Keratinocyte (primary cell): ENCODE results near the gene ECHDC1. TPM values are rescaled to one million over a fixed set of nuclear protein-coding genes. Genes with fewer than 3 reads are reported as not detected.

Experiments used
- DNase-seq: peaks from one replicate; pipeline ENCODE4 v3.0.0-alpha.2; 2011; ENCODE audit warnings: low read depth, missing footprints, low spot score
- FAIRE-seq: peaks from 2 replicates; lab custom pipeline; 2011; peaks lifted over from hg19 to GRCh38; lab: Jason Lieb, UNC
- H2AFZ ChIP-seq: 2 replicates; pipeline ENCODE4 v1.6.0; 2012; ENCODE audit warnings: low read length, control low read depth, inconsistent platforms; ENCODE audit not compliant: control insufficient read depth
- H3K27ac ChIP-seq: 2 replicates; pipeline ENCODE4 v1.5.1; 2011; ENCODE audit warnings: low read length; ENCODE audit not compliant: control insufficient read depth, insufficient read depth
- H3K27me3 ChIP-seq: 3 replicates; pipeline ENCODE4 v1.6.0; 2011; ENCODE audit warnings: low read length; ENCODE audit not compliant: control insufficient read depth, insufficient read depth; ENCODE audit errors: extremely low read depth
- H3K36me3 ChIP-seq, 2 experiments: 2 replicates in 1 of 2; 3 replicates in 1 of 2; pipeline ENCODE4 v1.5.1; 2011; ENCODE audit warnings: low read length in 2 of 2, mild to moderate bottlenecking in 1 of 2; ENCODE audit not compliant: control insufficient read depth in 2 of 2, insufficient read depth in 2 of 2; ENCODE audit errors: extremely low read depth in 1 of 2
- H3K4me1 ChIP-seq: 3 replicates; pipeline ENCODE4 v1.5.1; 2011; ENCODE audit warnings: low read length; ENCODE audit not compliant: control insufficient read depth, insufficient read depth; ENCODE audit errors: extremely low read depth
- H3K4me2 ChIP-seq: 3 replicates; pipeline ENCODE4 v1.6.0; 2011; ENCODE audit warnings: low read depth, low read length; ENCODE audit not compliant: control insufficient read depth, insufficient read depth; ENCODE audit errors: extremely low read depth
- H3K4me3 ChIP-seq, 3 experiments: fragments of 200-600 bp in 1 of 3; sonication (generic) in 1 of 3; 2 replicates in 2 of 3; 3 replicates in 1 of 3; pipeline ENCODE4 v1.5.1; 2011 to 2016; ENCODE audit warnings: low read length in 3 of 3, mild to moderate bottlenecking in 3 of 3, control low read depth in 2 of 3, inconsistent platforms in 1 of 3, low read depth in 1 of 3, mixed read lengths in 1 of 3, mixed run types in 1 of 3, moderate library complexity in 1 of 3; ENCODE audit not compliant: control insufficient read depth in 2 of 3, insufficient read depth in 2 of 3; ENCODE audit errors: extremely low read depth in 1 of 3
- H3K79me2 ChIP-seq: 2 replicates; pipeline ENCODE4 v1.6.0; 2012; ENCODE audit warnings: low read length; ENCODE audit not compliant: control insufficient read depth, insufficient read depth
- H3K9ac ChIP-seq: 3 replicates; pipeline ENCODE4 v1.6.0; 2011; ENCODE audit warnings: low read length; ENCODE audit not compliant: control insufficient read depth, insufficient read depth; ENCODE audit errors: extremely low read depth
- H3K9me1 ChIP-seq: 3 replicates; pipeline ENCODE4 v1.6.0; 2011; ENCODE audit warnings: low read length; ENCODE audit not compliant: control insufficient read depth, insufficient read depth; ENCODE audit errors: extremely low read depth
- H3K9me3 ChIP-seq: 2 replicates; pipeline ENCODE4 v1.5.1; 2012; ENCODE audit warnings: low read depth, low read length; ENCODE audit not compliant: control insufficient read depth
- H4K20me1 ChIP-seq: 3 replicates; pipeline ENCODE4 v1.6.0; 2011; ENCODE audit warnings: low read length; ENCODE audit not compliant: control insufficient read depth, insufficient read depth; ENCODE audit errors: extremely low read depth
- EZH2 ChIP-seq: IDR thresholded peaks from one replicate; pipeline ENCODE4 v1.6.1; 2012; ENCODE audit warnings: inconsistent platforms, mild to moderate bottlenecking, low read length, moderate library complexity
- dilution Hi-C: fragments of 300-500 bp; cut with MboI; formaldehyde crosslinking; loops from one replicate; pipeline ENCODE4 v1.7.0; 2020; ENCODE audit warnings: low sequenced_read_pairs; ENCODE audit not compliant: extremely low pct_ligation_motif_present
- polyA plus RNA-seq, 5 experiments: library from polyadenylated mRNA; depleted of rRNA in 3 of 5; stranded (reverse) in 3 of 5; stranded (forward) in 1 of 5; unstranded in 1 of 5; fragments of >200 nt; gene quantifications; 1 replicate in 1 of 5; 2 replicates in 3 of 5; 3 replicates in 1 of 5; pipeline versions ENCODE4 v1.2.1 to v1.2.3, GENCODE V29; 2011 to 2012; ENCODE audit warnings: missing spikeins in 2 of 5, low read depth in 1 of 5, low replicate concordance in 1 of 5
- TF ChIP-seq, protein P1 (sequence below), 3 experiments: IDR thresholded peaks in 1 of 3; conservative IDR thresholded peaks in 1 of 3; optimal IDR thresholded peaks in 1 of 3; 2 replicates in 2 of 3; 3 replicates in 1 of 3; pipeline versions ENCODE3 to v1.5.1; 2011; ENCODE audit warnings: low read length in 3 of 3, mild to moderate bottlenecking in 3 of 3, moderate library complexity in 2 of 3, control low read depth in 1 of 3, inconsistent platforms in 1 of 3; ENCODE audit not compliant: insufficient read depth in 2 of 3; ENCODE audit errors: extremely low read depth in 1 of 3

The ECHDC1 gene
- polyA plus RNA-seq, 1 donor (not counting 4 experiments of a cell fraction or from before 2014, with no cell fraction given), result 56.9 TPM

DNA sequence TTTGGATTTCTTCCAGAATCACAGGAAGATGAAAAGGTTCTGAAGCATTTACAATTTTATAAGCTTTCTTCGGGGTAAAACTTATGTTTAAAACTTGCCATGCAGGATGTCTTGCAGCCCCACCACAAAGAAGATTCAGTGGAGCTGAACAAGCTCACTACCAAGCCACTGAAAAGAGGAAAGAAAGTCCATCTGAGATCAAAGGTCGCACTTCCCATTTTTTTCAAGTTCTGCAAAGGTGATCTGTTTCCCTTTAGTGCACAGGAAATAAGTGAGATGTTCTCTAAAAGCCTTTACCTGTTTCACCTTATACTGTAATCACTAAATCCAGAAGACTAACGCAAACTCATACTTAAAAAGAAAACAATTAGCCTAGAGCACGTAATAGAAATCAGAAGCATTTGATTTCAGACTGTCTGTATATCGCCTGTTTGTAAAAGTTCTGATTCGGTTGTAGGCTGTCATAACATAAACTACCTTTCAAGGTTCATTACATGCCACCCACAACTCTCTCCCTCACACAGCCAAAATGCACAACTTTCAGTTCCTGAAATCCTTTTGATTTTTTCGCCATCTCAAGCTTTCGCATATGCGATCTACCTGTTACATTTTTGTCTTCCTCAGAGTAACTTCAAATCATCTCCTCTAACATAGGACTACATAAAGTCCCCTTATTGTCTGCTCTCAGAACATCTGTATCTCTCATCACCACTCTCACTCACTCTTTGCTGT, 1.8 kb downstream of the ECHDC1 start:
- Histone ChIP-seq H3K4me3 (peak overlapping the region; percentile 54 to 99 (median 91)), H3K27me3 (no peaks in the 10 kb centered on the region), H3K9ac (peak overlapping the region; percentile 97), H3K9me3 (no peaks in the 10 kb centered on the region), H4K20me1 (no peaks in the 10 kb centered on the region), H3K79me2 (peaks cover 84% of the 10 kb centered on the region), H3K36me3 (no peaks in the 10 kb centered on the region), H3K27ac (peak overlapping the region; percentile 98), H3K4me1 (peaks cover 31% of the 10 kb centered on the region), H2AFZ (no peak overlapping the region), H3K9me1 (no peaks in the 10 kb centered on the region), H3K4me2 (peak overlapping the region; percentile 92)
- DNase-seq (no peak), FAIRE-seq (no peak)
- TF ChIP-seq, protein P1, sequence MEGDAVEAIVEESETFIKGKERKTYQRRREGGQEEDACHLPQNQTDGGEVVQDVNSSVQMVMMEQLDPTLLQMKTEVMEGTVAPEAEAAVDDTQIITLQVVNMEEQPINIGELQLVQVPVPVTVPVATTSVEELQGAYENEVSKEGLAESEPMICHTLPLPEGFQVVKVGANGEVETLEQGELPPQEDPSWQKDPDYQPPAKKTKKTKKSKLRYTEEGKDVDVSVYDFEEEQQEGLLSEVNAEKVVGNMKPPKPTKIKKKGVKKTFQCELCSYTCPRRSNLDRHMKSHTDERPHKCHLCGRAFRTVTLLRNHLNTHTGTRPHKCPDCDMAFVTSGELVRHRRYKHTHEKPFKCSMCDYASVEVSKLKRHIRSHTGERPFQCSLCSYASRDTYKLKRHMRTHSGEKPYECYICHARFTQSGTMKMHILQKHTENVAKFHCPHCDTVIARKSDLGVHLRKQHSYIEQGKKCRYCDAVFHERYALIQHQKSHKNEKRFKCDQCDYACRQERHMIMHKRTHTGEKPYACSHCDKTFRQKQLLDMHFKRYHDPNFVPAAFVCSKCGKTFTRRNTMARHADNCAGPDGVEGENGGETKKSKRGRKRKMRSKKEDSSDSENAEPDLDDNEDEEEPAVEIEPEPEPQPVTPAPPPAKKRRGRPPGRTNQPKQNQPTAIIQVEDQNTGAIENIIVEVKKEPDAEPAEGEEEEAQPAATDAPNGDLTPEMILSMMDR (optimal IDR thresholded peaks at IDR 0.05 in 1 of 3, IDR thresholded peaks at IDR 0.05 in 1 of 3, conservative IDR thresholded peaks at IDR 0.05 in 1 of 3; ENCODE audit: extremely low read depth in 1 of 3, insufficient read depth in 2 of 3, low read length in 3 of 3), result no peak
- no peak for TF ChIP-seq EZH2
- dilution Hi-C loops, result no loop called here

DNA sequence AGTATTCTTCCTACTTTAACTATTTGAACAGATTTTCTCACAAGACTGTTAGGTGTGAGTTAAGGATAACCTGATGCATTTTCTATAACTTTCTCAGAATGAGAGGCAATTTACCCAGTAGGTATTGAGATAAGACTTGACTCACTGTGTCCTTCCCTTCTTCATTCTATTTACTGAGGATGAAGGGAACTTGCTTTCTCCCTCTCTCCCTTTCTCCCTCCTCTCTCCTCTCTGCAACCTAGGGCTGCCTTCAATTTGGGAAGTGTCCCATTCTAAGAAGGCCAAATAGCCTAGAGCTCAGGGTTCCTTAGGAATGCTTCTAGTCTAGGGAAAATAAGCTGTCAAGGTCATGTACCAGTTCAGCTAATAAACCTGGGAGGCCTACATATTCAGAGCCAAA, 3.2 kb downstream of the ECHDC1 start:
- no peaks in the 10 kb centered on the region for H3K27me3 ChIP-seq
- TF ChIP-seq, protein P1 (optimal IDR thresholded peaks at IDR 0.05 in 1 of 3, IDR thresholded peaks at IDR 0.05 in 1 of 3, conservative IDR thresholded peaks at IDR 0.05 in 1 of 3; ENCODE audit: extremely low read depth in 1 of 3, insufficient read depth in 2 of 3, low read length in 3 of 3), result no peak
- no peak for TF ChIP-seq EZH2
- no peaks in the 10 kb centered on the region for H4K20me1 ChIP-seq
- no peak overlapping the region for H3K27ac ChIP-seq
- H3K9me3 ChIP-seq, result no peaks in the 10 kb centered on the region
- no peak overlapping the region for H3K9ac ChIP-seq
- H3K36me3 ChIP-seq, result no peaks in the 10 kb centered on the region
- no peak overlapping the region for H2AFZ ChIP-seq
- H3K9me1 ChIP-seq, result no peaks in the 10 kb centered on the region
- H3K79me2 ChIP-seq, result peaks cover 93% of the 10 kb centered on the region
- no peak for DNase-seq
- no peak overlapping the region for H3K4me3 ChIP-seq
- H3K4me2 ChIP-seq, result peak overlapping the region; percentile 48
- peaks cover 24% of the 10 kb centered on the region for H3K4me1 ChIP-seq
- dilution Hi-C loops, result no loop called here
- no peak for FAIRE-seq
